ENCODE measurements around the gene CYP2U1. TPM values are rescaled to one million over a fixed set of nuclear protein-coding genes. Genes with fewer than 3 reads are reported as not detected.

The CYP2U1 gene
- total and polyA plus RNA-seq, 12 donors = 3.2 to 10.2 (median 6.5) TPM

GRCh38 chr4:107896646-107897045 is 34.7 kb upstream of the CYP2U1 start:
- intact Hi-C loops (cut with DNase I) = loop anchor here in 2 of 10 donors (5.0 kb wide), 2 partner anchors 69 to 74 kb away; partner anchors contain the start of gene SGMS2 (in 1 of the 2)
- DNase-seq = no peak
- TF ChIP-seq CTCF (IDR thresholded peaks at IDR 0.05) = no peak
- ATAC-seq = no peak
- 68 to 82% methylated on average over 1 of the region's 1 CpG for WGBS, 2 donors
- no peaks in the 10 kb centered on the region for H3K9me3 ChIP-seq
- peaks cover 0 to 10% (median 0%) of the 10 kb centered on the region in 9 donors for H3K36me3 ChIP-seq
- no peak overlapping the region for H3K4me3 ChIP-seq
- H3K27ac ChIP-seq = peak overlapping the region in 1 of 10 donors; percentile 41
- H3K4me1 ChIP-seq = peaks cover 0 to 32% (median 8%) of the 10 kb centered on the region in 9 donors
- H3K27me3 ChIP-seq = no peaks in the 10 kb centered on the region

- no peak for TF ChIP-seq CTCF (IDR thresholded peaks at IDR 0.05)
- Histone ChIP-seq H3K36me3 (peaks cover 0 to 10% (median 0%) of the 10 kb centered on the region in 9 donors), H3K4me1 (peaks cover 0 to 36% (median 8%) of the 10 kb centered on the region in 9 donors), H3K27me3 (no peaks in the 10 kb centered on the region), H3K4me3 (no peak overlapping the region), H3K27ac (no peak overlapping the region), H3K9me3 (no peaks in the 10 kb centered on the region)
- intact Hi-C loops (cut with DNase I) = loop anchor here in 2 of 10 donors (5.0 kb wide), 2 partner anchors 71 to 76 kb away; partner anchors contain the start of gene SGMS2 (in 1 of the 2)
- DNase-seq (no peak), ATAC-seq (no peak)
These were observed 33.5 kb upstream of the CYP2U1 start for GRCh38 chr4:107897823-107898222.

- 65 to 81% methylated on average over 4 of the region's 4 CpGs for WGBS, 2 donors
- peaks cover 0 to 36% (median 5%) of the 10 kb centered on the region in 9 donors for H3K4me1 ChIP-seq
- H3K27ac ChIP-seq = no peak overlapping the region
- DNase-seq (no peak), ATAC-seq (no peak)
- peaks cover 0 to 19% (median 0%) of the 10 kb centered on the region in 9 donors for H3K36me3 ChIP-seq
- no peak for TF ChIP-seq CTCF (IDR thresholded peaks at IDR 0.05)
- intact Hi-C loops (cut with DNase I) = no loop called here
- H3K9me3 ChIP-seq = no peaks in the 10 kb centered on the region
- H3K4me3 ChIP-seq = no peak overlapping the region
- H3K27me3 ChIP-seq = no peaks in the 10 kb centered on the region
These were observed 31.3 kb upstream of the CYP2U1 start for GRCh38 chr4:107900067-107900466.

GRCh38 chr4:107900508-107900907 is 30.8 kb upstream of the CYP2U1 start:
- intact Hi-C loops (cut with DNase I) = no loop called here
- H3K9me3 ChIP-seq = no peaks in the 10 kb centered on the region
- H3K4me3 ChIP-seq = no peak overlapping the region
- H3K27ac ChIP-seq = no peak overlapping the region
- H3K4me1 ChIP-seq = peaks cover 0 to 36% (median 5%) of the 10 kb centered on the region in 9 donors
- DNase-seq (no peak), ATAC-seq (no peak)
- no peaks in the 10 kb centered on the region for H3K27me3 ChIP-seq
- WGBS, 2 donors = 92 to 96% methylated on average over 3 of the region's 3 CpGs
- no peak for TF ChIP-seq CTCF (IDR thresholded peaks at IDR 0.05)
- H3K36me3 ChIP-seq = peaks cover 0 to 23% (median 0%) of the 10 kb centered on the region in 9 donors

Measured in heart right ventricle (tissue), 16 donors.